Natural killer cell (primary cell): ENCODE results near the gene EMC1. TPM values are rescaled to one million over a fixed set of nuclear protein-coding genes. Genes with fewer than 3 reads are reported as not detected.

Source experiments
- ATAC-seq, 3 donors: fragments of 150-1000 bp in 2 of 3; fragments of 200-7000 bp in 1 of 3; cut with Tn5 transposase; 1 replicate in 1 of 3; 2 replicates in 2 of 3; pipeline ENCODE4 v1.10.0; 2021; ENCODE audit warnings: mild to moderate bottlenecking in 2 of 3, moderate library complexity in 2 of 3
- DNase-seq, 2 donors: peaks; one replicate each; pipeline versions ENCODE4 v3.0.0 to v3.0.0-alpha.2; 2013 to 2021; ENCODE audit warnings: mixed read lengths in 1 of 2
- H3K27ac ChIP-seq: one replicate; pipeline ENCODE4 v1.5.1; 2013; ENCODE audit warnings: mild to moderate bottlenecking, low read length
- H3K27me3 ChIP-seq: one replicate; pipeline ENCODE4 v1.6.1; 2013; ENCODE audit warnings: low read length; ENCODE audit not compliant: control insufficient read depth, insufficient read depth
- H3K36me3 ChIP-seq: one replicate; pipeline ENCODE4 v1.6.1; 2013; ENCODE audit warnings: low read length; ENCODE audit not compliant: control insufficient read depth, insufficient read depth
- H3K4me1 ChIP-seq: one replicate; pipeline ENCODE4 v1.6.1; 2013; ENCODE audit warnings: low read length; ENCODE audit not compliant: control insufficient read depth, insufficient read depth
- H3K4me3 ChIP-seq: one replicate; pipeline ENCODE4 v1.5.1; 2013; ENCODE audit warnings: low read length
- H3K9me3 ChIP-seq: one replicate; pipeline ENCODE4 v1.6.1; 2013; ENCODE audit warnings: low read length; ENCODE audit not compliant: control insufficient read depth, insufficient read depth
- H3K27ac Mint-ChIP-seq, 2 donors: one replicate each; pipeline ENCODE4 v1.8.0; 2022; ENCODE audit warnings: mild to moderate bottlenecking in 2 of 2, mixed read lengths in 2 of 2, moderate library complexity in 1 of 2
- H3K27me3 Mint-ChIP-seq, 2 donors: one replicate each; pipeline ENCODE4 v1.8.0; 2022; ENCODE audit warnings: low read depth in 2 of 2, mixed read lengths in 2 of 2
- H3K36me3 Mint-ChIP-seq: one replicate; pipeline ENCODE4 v1.8.0; 2022; ENCODE audit warnings: mixed read lengths
- H3K4me1 Mint-ChIP-seq, 2 donors: one replicate each; pipeline ENCODE4 v1.8.0; 2022; ENCODE audit warnings: mixed read lengths in 2 of 2
- H3K4me3 Mint-ChIP-seq: one replicate; pipeline ENCODE4 v1.8.0; 2022; ENCODE audit warnings: mild to moderate bottlenecking, moderate library complexity, mixed read lengths
- H3K9me3 Mint-ChIP-seq, 2 donors: one replicate each; pipeline ENCODE4 v1.8.0; 2022; ENCODE audit warnings: mixed read lengths in 2 of 2
- WGBS: methylation state at CpG from one replicate; pipeline ENCODE4 v1.1.7; 2013; ENCODE audit warnings: missing lambda C conversion rate; ENCODE audit not compliant: insufficient coverage; 5-methylcytosine and 5-hydroxymethylcytosine counted together
- intact Hi-C: fragments of 100-400 bp; cut with micrococcal nuclease; formaldehyde crosslinking; loops from one replicate; pipeline ENCODE4 v1.14.2; 2022
- total RNA-seq, 4 donors: library from RNA; stranded (reverse); fragments of 120-200 nt in 1 of 4; gene quantifications; one replicate each; pipeline versions ENCODE4 v1.2.3 to v1.2.4, GENCODE V29; 2013 to 2022
- TF ChIP-seq, protein P1 (sequence below): fragments of 200-600 bp; IDR thresholded peaks from one replicate; pipeline ENCODE4 v1.8.0; 2022; ENCODE audit warnings: antibody characterized with exemption

The EMC1 gene
- total RNA-seq = 10 to 100 TPM; 30.7 to 36.0 (median 33.5) TPM
- total RNA-seq (2013) = 28.8 TPM

DNA sequence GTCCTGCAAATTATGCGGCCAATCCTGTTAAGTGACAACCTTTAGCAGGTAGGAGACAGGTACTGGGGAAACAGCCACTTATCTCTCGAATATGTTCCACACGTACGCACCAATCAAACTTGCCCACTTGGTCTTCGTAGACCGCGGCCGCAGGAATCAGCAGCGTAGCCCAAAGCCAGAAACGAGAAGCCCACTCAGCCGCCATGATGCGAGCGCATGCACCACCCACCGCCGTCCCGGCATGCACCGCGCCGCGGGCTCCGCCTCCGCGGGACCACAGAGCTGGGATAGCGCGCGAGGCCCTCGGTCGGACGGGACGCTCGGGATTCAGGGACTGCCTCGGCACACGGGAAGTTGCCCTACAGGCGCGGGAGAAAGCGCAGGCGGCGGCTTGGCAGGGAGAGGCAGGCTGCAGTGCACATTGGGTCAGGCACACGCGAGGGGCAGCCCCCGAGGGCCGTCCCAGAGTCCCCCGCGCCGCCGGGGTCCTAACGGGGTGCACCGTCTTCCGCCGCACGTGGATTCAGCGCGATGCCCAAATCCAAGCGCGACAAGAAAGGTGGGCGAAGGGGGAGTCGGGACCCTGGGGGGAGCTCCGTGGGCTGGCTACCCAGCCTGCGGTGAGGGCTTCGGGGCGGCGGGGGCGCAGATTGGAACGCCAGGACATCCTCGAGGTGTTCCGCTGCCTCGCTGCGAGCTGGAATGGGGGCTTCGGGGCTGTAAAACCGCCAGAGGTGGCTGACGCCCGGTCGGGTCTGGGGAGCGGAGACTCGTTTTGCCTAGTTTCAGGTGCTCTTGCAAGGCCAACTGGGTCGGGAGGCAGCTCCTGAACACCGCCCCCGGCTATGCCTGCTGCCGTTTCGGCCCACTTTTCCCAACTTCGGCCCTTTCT lies at the start of gene EMC1, which contains the start of gene MRTO4:
TSS of gene EMC1 (minus strand) at position 220 of the 892 bp plus-strand sequence. CDS start at position 205, 15 bp downstream.
TSS of gene MRTO4 (plus strand) at position 501 of the 892 bp plus-strand sequence. CDS start at position 532, 31 bp downstream.
- peaks cover 26% of the 10 kb centered on the region for H3K4me1 ChIP-seq
- peak within 1 kb of the TSS; percentile 90 to 95 for H3K27ac Mint-ChIP-seq
- H3K27me3 ChIP-seq = no peaks in the 10 kb centered on the region
- H3K27ac ChIP-seq = peak within 1 kb of the TSS; percentile 91
- H3K4me3 Mint-ChIP-seq = peak within 1 kb of the TSS; percentile 95
- DNase-seq = peak; percentile 92 to 93
- H3K4me3 ChIP-seq = peak within 1 kb of the TSS; percentile 75
- H3K9me3 ChIP-seq = no peaks in the 10 kb centered on the region
- no peaks in the 10 kb centered on the region for H3K9me3 Mint-ChIP-seq
- no peaks in the 10 kb centered on the region for H3K36me3 Mint-ChIP-seq
- TF ChIP-seq, protein P1, sequence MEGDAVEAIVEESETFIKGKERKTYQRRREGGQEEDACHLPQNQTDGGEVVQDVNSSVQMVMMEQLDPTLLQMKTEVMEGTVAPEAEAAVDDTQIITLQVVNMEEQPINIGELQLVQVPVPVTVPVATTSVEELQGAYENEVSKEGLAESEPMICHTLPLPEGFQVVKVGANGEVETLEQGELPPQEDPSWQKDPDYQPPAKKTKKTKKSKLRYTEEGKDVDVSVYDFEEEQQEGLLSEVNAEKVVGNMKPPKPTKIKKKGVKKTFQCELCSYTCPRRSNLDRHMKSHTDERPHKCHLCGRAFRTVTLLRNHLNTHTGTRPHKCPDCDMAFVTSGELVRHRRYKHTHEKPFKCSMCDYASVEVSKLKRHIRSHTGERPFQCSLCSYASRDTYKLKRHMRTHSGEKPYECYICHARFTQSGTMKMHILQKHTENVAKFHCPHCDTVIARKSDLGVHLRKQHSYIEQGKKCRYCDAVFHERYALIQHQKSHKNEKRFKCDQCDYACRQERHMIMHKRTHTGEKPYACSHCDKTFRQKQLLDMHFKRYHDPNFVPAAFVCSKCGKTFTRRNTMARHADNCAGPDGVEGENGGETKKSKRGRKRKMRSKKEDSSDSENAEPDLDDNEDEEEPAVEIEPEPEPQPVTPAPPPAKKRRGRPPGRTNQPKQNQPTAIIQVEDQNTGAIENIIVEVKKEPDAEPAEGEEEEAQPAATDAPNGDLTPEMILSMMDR = no peak
- peak; percentile 93 to 96 (median 95) for ATAC-seq
- intact Hi-C loops = loop anchor here (1.0 to 2.0 kb wide), 2 partner anchors 41 to 61 kb away; partner anchors contain the start of genes AKR7A2, SLC66A1 and UBR4
- no peaks in the 10 kb centered on the region for H3K27me3 Mint-ChIP-seq
- H3K4me1 Mint-ChIP-seq = peaks cover 25 to 32% of the 10 kb centered on the region in 2 donors
- under 1% methylated on average over 81 of the region's 81 CpGs for WGBS
- H3K36me3 ChIP-seq = peaks cover 9% of the 10 kb centered on the region

DNA sequence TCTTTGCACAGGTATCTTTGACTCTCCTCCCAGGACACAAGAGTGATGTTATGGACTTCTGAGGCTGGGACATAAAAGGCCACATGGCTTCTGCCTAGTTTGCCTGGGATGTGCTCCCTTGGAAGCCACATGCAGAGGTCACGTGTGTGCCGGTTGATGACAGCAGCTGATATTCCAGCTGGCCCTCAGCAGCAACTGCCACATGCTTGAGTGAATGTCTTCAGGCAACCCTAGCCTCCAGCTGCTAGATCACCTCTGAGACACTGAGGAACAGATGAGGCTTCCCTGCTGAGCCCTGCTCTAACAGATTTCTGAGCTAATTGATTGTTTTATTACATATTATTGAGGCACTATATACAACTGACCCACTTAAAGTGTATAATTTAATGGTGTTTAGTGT lies 48.9 kb upstream of the EMC1 start:
- intact Hi-C loops = no loop called here
- no peaks in the 10 kb centered on the region for H3K9me3 Mint-ChIP-seq
- ATAC-seq = no peak
- H3K27ac Mint-ChIP-seq = no peak overlapping the region
- no peak for DNase-seq
- peaks cover 8% of the 10 kb centered on the region for H3K36me3 Mint-ChIP-seq
- no peaks in the 10 kb centered on the region for H3K4me1 Mint-ChIP-seq
- no peaks in the 10 kb centered on the region for H3K27me3 Mint-ChIP-seq
- H3K4me3 ChIP-seq = no peak overlapping the region
- H3K27ac ChIP-seq = no peak overlapping the region
- H3K27me3 ChIP-seq = no peaks in the 10 kb centered on the region
- peaks cover 20% of the 10 kb centered on the region for H3K36me3 ChIP-seq
- H3K4me3 Mint-ChIP-seq = no peak overlapping the region
- no peaks in the 10 kb centered on the region for H3K4me1 ChIP-seq
- TF ChIP-seq, protein P1 = no peak
- peaks cover 8% of the 10 kb centered on the region for H3K9me3 ChIP-seq
- WGBS = 100% methylated on average over 2 of the region's 2 CpGs

DNA sequence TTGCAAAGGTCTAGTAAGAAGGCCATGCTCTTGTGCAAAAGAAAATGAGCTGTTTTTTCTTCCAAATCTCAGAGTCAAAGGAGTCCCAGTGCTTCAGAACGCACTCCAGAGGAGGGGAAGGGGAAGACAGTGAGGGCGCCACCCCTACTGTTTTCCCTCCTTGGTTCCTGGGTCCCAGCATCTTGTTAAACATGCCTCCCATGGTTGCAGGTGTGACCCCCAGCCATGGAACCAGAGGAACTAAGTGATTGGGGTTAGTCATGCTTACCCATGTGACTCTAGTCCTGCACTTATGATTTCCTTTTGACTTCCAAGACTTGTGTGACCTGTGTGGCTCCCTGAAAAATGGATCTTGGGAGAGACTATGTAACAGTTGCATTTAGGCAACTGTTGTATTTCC lies 43.3 kb upstream of the EMC1 start:
- DNase-seq (no peak), ATAC-seq (no peak)
- Mint-ChIP-seq H3K36me3 (peaks cover 13% of the 10 kb centered on the region), H3K4me1 (no peaks in the 10 kb centered on the region), H3K4me3 (no peak overlapping the region), H3K27me3 (peaks cover 0 to 3% of the 10 kb centered on the region in 2 donors), H3K27ac (no peak overlapping the region), H3K9me3 (peaks cover 3 to 4% of the 10 kb centered on the region in 2 donors)
- Histone ChIP-seq H3K4me1 (no peaks in the 10 kb centered on the region), H3K27ac (no peak overlapping the region), H3K9me3 (peaks cover 18% of the 10 kb centered on the region), H3K36me3 (no peaks in the 10 kb centered on the region), H3K4me3 (no peak overlapping the region), H3K27me3 (no peaks in the 10 kb centered on the region)
- TF ChIP-seq, protein P1 = no peak
- WGBS = 100% methylated on average over 2 of the region's 2 CpGs
- intact Hi-C loops = no loop called here
